ENCODE results near the gene LUC7L3. TPM values are rescaled to one million over a fixed set of nuclear protein-coding genes. Genes with fewer than 3 reads are reported as not detected.

LUC7L3 gene
- total RNA-seq, 1 experiment from 2014 or later, result 108 TPM

GRCh38 chr17:50696365-50696879, 23.0 kb upstream of the LUC7L3 start:
- ChIA-PET POLR2A (interaction anchor here (1.1 to 3.4 kb wide), 5 partner anchors 8 to 66 kb away, joined by 3 to 11 read pairs (median 7); no protein-coding TSS in a partner anchor), CTCF (interaction anchor here (0.6 to 11.2 kb wide), 18 partner anchors 8 to 257 kb away, joined by 3 to 248 read pairs (median 4); partner anchors contain the start of gene SPATA20)
- no peak for DNase-seq (ENCODE audit: unreplicated experiment)
- Mint-ChIP-seq H3K27ac (ENCODE audit: low read depth, unreplicated experiment) (no peak overlapping the region), H3K36me3 (ENCODE audit: insufficient read depth, unreplicated experiment) (peaks cover 70% of the 10 kb centered on the region), H3K4me1 (ENCODE audit: insufficient read depth, unreplicated experiment) (peaks cover 41% of the 10 kb centered on the region), H3K27me3 (ENCODE audit: insufficient read depth, unreplicated experiment) (no peaks in the 10 kb centered on the region), H3K4me3 (ENCODE audit: unreplicated experiment) (no peak overlapping the region), H3K9me3 (ENCODE audit: unreplicated experiment) (no peaks in the 10 kb centered on the region)
- intact Hi-C loops (cut with micrococcal nuclease), result no loop called here
- TF ChIP-seq CTCF (IDR thresholded peaks at IDR 0.05; ENCODE audit: unreplicated experiment), result no peak
- no TSS peak for BruUV-seq (replicated peaks)

- no peak for TF ChIP-seq CTCF (IDR thresholded peaks at IDR 0.05; ENCODE audit: unreplicated experiment)
- no peak for DNase-seq (ENCODE audit: unreplicated experiment)
- H3K27ac Mint-ChIP-seq (ENCODE audit: low read depth, unreplicated experiment), result no peak overlapping the region
- intact Hi-C loops (cut with micrococcal nuclease), result no loop called here
- ChIA-PET POLR2A (interaction anchor here (1.5 to 3.4 kb wide), 4 partner anchors 11 to 66 kb away, joined by 4 to 11 read pairs (median 8); no protein-coding TSS in a partner anchor), CTCF (interaction anchor here (0.6 to 11.2 kb wide), 13 partner anchors 8 to 258 kb away, joined by 3 to 248 read pairs (median 4); partner anchors contain the start of gene SPATA20)
- no peak overlapping the region for H3K4me3 Mint-ChIP-seq (ENCODE audit: unreplicated experiment)
- H3K27me3 Mint-ChIP-seq (ENCODE audit: insufficient read depth, unreplicated experiment), result no peaks in the 10 kb centered on the region
- peaks cover 70% of the 10 kb centered on the region for H3K36me3 Mint-ChIP-seq (ENCODE audit: insufficient read depth, unreplicated experiment)
- no TSS peak for BruUV-seq (replicated peaks)
- H3K9me3 Mint-ChIP-seq (ENCODE audit: unreplicated experiment), result no peaks in the 10 kb centered on the region
- peaks cover 35% of the 10 kb centered on the region for H3K4me1 Mint-ChIP-seq (ENCODE audit: insufficient read depth, unreplicated experiment)
These were observed 22.3 kb upstream of the LUC7L3 start for GRCh38 chr17:50697062-50697461.

GRCh38 chr17:50697663-50698272, 21.6 kb upstream of the LUC7L3 start:
- no peak overlapping the region for H3K4me3 Mint-ChIP-seq (ENCODE audit: unreplicated experiment)
- intact Hi-C loops (cut with micrococcal nuclease), result no loop called here
- no peaks in the 10 kb centered on the region for H3K9me3 Mint-ChIP-seq (ENCODE audit: unreplicated experiment)
- no peak for DNase-seq (ENCODE audit: unreplicated experiment)
- POLR2A ChIA-PET, result interaction anchor here (0.7 to 3.4 kb wide), 4 partner anchors 10 to 67 kb away, joined by 3 to 11 read pairs (median 6); no protein-coding TSS in a partner anchor
- no peaks in the 10 kb centered on the region for H3K27me3 Mint-ChIP-seq (ENCODE audit: insufficient read depth, unreplicated experiment)
- CTCF ChIA-PET, result interaction anchor here (0.7 to 11.2 kb wide), 8 partner anchors 11 to 999 kb away, joined by 3 to 248 read pairs (median 5); no protein-coding TSS in a partner anchor
- peaks cover 28% of the 10 kb centered on the region for H3K4me1 Mint-ChIP-seq (ENCODE audit: insufficient read depth, unreplicated experiment)
- H3K36me3 Mint-ChIP-seq (ENCODE audit: insufficient read depth, unreplicated experiment), result peaks cover 67% of the 10 kb centered on the region
- peak overlapping the region; percentile 91 for H3K27ac Mint-ChIP-seq (ENCODE audit: low read depth, unreplicated experiment)
- TF ChIP-seq CTCF (IDR thresholded peaks at IDR 0.05; ENCODE audit: unreplicated experiment), result no peak
- no TSS peak for BruUV-seq (replicated peaks)

GRCh38 chr17:50699410-50699809, 20.0 kb upstream of the LUC7L3 start:
- H3K27ac Mint-ChIP-seq (ENCODE audit: low read depth, unreplicated experiment), result peak overlapping the region; percentile 91
- TF ChIP-seq CTCF (IDR thresholded peaks at IDR 0.05; ENCODE audit: unreplicated experiment), result no peak
- no peaks in the 10 kb centered on the region for H3K27me3 Mint-ChIP-seq (ENCODE audit: insufficient read depth, unreplicated experiment)
- CTCF ChIA-PET, result interaction anchor here (0.7 to 11.2 kb wide), 3 partner anchors 17 to 70 kb away, joined by 3 to 248 read pairs (median 4); no protein-coding TSS in a partner anchor
- DNase-seq (ENCODE audit: unreplicated experiment), result peak; percentile 54
- POLR2A ChIA-PET, result interaction anchor here (1.3 kb wide), 1 partner anchor 169 kb away, joined by 3 read pairs; no protein-coding TSS in a partner anchor
- H3K4me3 Mint-ChIP-seq (ENCODE audit: unreplicated experiment), result peak overlapping the region; percentile 21
- intact Hi-C loops (cut with micrococcal nuclease), result no loop called here
- peaks cover 60% of the 10 kb centered on the region for H3K36me3 Mint-ChIP-seq (ENCODE audit: insufficient read depth, unreplicated experiment)
- H3K9me3 Mint-ChIP-seq (ENCODE audit: unreplicated experiment), result no peaks in the 10 kb centered on the region
- no TSS peak for BruUV-seq (replicated peaks)
- peaks cover 31% of the 10 kb centered on the region for H3K4me1 Mint-ChIP-seq (ENCODE audit: insufficient read depth, unreplicated experiment)

Measured in MCF 10A (cell line).